Psoas muscle (tissue), 8 donors: Measurements from ENCODE around the gene MOV10L1. TPM values are rescaled to one million over a fixed set of nuclear protein-coding genes. Genes with fewer than 3 reads are reported as not detected.

Source experiments
- ATAC-seq, 4 donors: fragments of 200-7000 bp; cut with Tn5 transposase; one replicate each; pipeline ENCODE4 v1.9.1; 2020; ENCODE audit warnings: moderate library complexity in 3 of 4, mild to moderate bottlenecking in 2 of 4
- DNase-seq, 2 donors: peaks; one replicate each; pipeline ENCODE4 v3.0.0-alpha.2; 2020
- H3K27ac ChIP-seq: fragments of 200-600 bp; one replicate; pipeline ENCODE4 v1.8.0; 2022
- H3K27me3 ChIP-seq, 3 donors: fragments of 200-600 bp in 1 of 3; one replicate each; pipeline versions ENCODE4 v1.6.1 to v1.8.0; 2013 to 2022; ENCODE audit warnings: low read length in 2 of 3, mild to moderate bottlenecking in 2 of 3, moderate library complexity in 1 of 3; ENCODE audit not compliant: insufficient read depth in 3 of 3
- H3K36me3 ChIP-seq, 2 donors: fragments of 200-600 bp in 1 of 2; one replicate each; pipeline versions ENCODE4 v1.6.1 to v1.8.0; 2013 to 2022; ENCODE audit warnings: low read depth in 1 of 2, mild to moderate bottlenecking in 1 of 2, moderate library complexity in 1 of 2; ENCODE audit not compliant: insufficient read depth in 1 of 2
- H3K4me1 ChIP-seq: fragments of 200-600 bp; one replicate; pipeline ENCODE4 v1.8.0; 2022
- H3K4me3 ChIP-seq: fragments of 200-600 bp; one replicate; pipeline ENCODE4 v1.8.0; 2022; ENCODE audit warnings: mild to moderate bottlenecking
- H3K9me3 ChIP-seq: fragments of 200-600 bp; one replicate; pipeline ENCODE4 v1.8.0; 2022
- WGBS, 3 donors: extraction: QIAGEN DNeasy Blood & Tissue Kit; methylation state at CpG; one replicate each; pipeline versions ENCODE4 v1.1.6 to v1.1.7; 2013; 5-methylcytosine and 5-hydroxymethylcytosine counted together
- intact Hi-C, 2 donors: fragments of 100-400 bp; cut with DNase I; formaldehyde crosslinking; loops; one replicate each; pipeline versions ENCODE4 v1.11.0 to v1.14.2; 2022
- polyA plus RNA-seq, 3 donors: library from polyadenylated mRNA; stranded (reverse); fragments of 200-250 nt; gene quantifications; one replicate each; pipeline ENCODE4 v1.2.3, GENCODE V29; 2013
- total RNA-seq, 4 donors: library from RNA; stranded (reverse); fragmentation: NEBNext Ultra II Directional in 2 of 4; extraction: Animal tissue kit (Norgen Biotek cat#: 25700) in 2 of 4; gene quantifications; one replicate each; pipeline versions ENCODE4 v1.2.1 to v1.2.4, GENCODE V29; 2021 to 2023
- TF ChIP-seq, protein P1 (sequence below): fragments of 200-600 bp; IDR thresholded peaks from one replicate; pipeline ENCODE4 v1.8.0; 2022; ENCODE audit warnings: antibody characterized with exemption
- donor health status: healthy with polysubstance abuse.
- donor health status: DM: no; HTN: no; CAD: no; lungs with moderate emphysema.
- donor health status: Bipolar disorder and iron deficiency.
- donor health status: healthy.
- donor health status: DM: yes; HTN: yes; CAD: no.
- donor health status: DM: no; HTN: no; CAD: no.
- donor health status: DM: no; HTN: no; CAD: no.
- donor health status: DM: yes; HTN: yes; CAD: no.

MOV10L1 gene
- total and polyA plus RNA-seq, 7 donors: 0.05 to 0.39 (median 0.07) TPM; not detected in 4

DNA sequence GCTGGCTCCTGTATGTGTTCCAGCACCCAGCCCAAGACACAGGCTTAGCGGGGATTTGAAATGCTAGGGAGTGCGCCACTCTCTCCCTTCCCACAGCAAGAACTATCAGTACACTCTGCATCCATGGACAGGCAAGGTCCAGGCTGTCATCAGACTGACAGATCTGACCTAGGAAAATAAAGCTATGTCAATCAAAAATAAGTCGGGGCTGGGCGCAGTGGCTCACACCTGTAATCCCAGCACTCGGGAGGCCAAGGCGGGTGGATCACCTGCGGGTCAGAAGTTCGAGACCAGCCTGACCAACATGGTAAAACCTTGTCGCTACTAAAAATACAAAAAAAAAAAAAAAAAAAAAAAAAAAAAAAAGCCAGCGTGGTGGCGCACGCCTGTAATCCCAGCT is 1.7 kb upstream of the MOV10L1 start:
- DNase-seq (no peak), ATAC-seq (no peak)
- TF ChIP-seq, protein P1, sequence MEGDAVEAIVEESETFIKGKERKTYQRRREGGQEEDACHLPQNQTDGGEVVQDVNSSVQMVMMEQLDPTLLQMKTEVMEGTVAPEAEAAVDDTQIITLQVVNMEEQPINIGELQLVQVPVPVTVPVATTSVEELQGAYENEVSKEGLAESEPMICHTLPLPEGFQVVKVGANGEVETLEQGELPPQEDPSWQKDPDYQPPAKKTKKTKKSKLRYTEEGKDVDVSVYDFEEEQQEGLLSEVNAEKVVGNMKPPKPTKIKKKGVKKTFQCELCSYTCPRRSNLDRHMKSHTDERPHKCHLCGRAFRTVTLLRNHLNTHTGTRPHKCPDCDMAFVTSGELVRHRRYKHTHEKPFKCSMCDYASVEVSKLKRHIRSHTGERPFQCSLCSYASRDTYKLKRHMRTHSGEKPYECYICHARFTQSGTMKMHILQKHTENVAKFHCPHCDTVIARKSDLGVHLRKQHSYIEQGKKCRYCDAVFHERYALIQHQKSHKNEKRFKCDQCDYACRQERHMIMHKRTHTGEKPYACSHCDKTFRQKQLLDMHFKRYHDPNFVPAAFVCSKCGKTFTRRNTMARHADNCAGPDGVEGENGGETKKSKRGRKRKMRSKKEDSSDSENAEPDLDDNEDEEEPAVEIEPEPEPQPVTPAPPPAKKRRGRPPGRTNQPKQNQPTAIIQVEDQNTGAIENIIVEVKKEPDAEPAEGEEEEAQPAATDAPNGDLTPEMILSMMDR: no peak
- no peaks in the 10 kb centered on the region for H3K36me3 ChIP-seq
- no peak overlapping the region for H3K4me3 ChIP-seq
- intact Hi-C loops: no loop called here
- no peaks in the 10 kb centered on the region for H3K4me1 ChIP-seq
- H3K9me3 ChIP-seq: no peaks in the 10 kb centered on the region
- WGBS, 3 donors: 95 to 96% (median 96%) methylated on average over 11 to 12 of the region's 12 CpGs
- H3K27me3 ChIP-seq: peaks cover 0 to 46% (median 16%) of the 10 kb centered on the region in 3 donors
- no peak overlapping the region for H3K27ac ChIP-seq

GRCh38 chr22:50089231-50089630 is 575 bp upstream of the MOV10L1 start:
- ATAC-seq (no peak), DNase-seq (no peak)
- no peaks in the 10 kb centered on the region for H3K36me3 ChIP-seq
- H3K4me1 ChIP-seq: no peaks in the 10 kb centered on the region
- peaks cover 0 to 49% (median 12%) of the 10 kb centered on the region in 3 donors for H3K27me3 ChIP-seq
- H3K27ac ChIP-seq: no peak overlapping the region
- intact Hi-C loops: no loop called here
- H3K4me3 ChIP-seq: no peak overlapping the region
- TF ChIP-seq, protein P1: no peak
- H3K9me3 ChIP-seq: no peaks in the 10 kb centered on the region
- 73 to 81% (median 76%) methylated on average over 11 of the region's 11 CpGs for WGBS, 3 donors

DNA sequence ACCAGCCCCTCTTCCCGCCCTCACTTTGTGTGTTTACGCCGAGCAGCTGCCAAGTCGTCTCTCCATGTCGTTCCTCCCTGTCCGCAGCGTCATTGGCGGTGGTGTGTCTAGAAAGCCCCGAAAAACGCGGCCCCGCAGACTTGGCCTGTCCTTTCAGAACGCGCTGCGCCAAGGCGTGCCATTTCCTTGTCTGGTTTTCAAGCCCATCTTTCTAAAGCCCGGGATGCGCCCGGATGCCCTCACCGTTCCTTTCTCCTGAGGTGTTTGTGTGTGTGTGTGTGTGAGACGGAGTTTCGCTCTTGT is 557 bp downstream of the MOV10L1 start:
- Histone ChIP-seq H3K36me3 (no peaks in the 10 kb centered on the region), H3K4me3 (no peak overlapping the region), H3K27ac (no peak overlapping the region), H3K9me3 (no peaks in the 10 kb centered on the region), H3K4me1 (no peaks in the 10 kb centered on the region), H3K27me3 (peaks cover 0 to 48% (median 12%) of the 10 kb centered on the region in 3 donors)
- ATAC-seq: no peak
- intact Hi-C loops: no loop called here
- TF ChIP-seq, protein P1: no peak
- no peak for DNase-seq
- 88 to 91% (median 90%) methylated on average over 20 to 22 of the region's 22 CpGs for WGBS, 3 donors

DNA sequence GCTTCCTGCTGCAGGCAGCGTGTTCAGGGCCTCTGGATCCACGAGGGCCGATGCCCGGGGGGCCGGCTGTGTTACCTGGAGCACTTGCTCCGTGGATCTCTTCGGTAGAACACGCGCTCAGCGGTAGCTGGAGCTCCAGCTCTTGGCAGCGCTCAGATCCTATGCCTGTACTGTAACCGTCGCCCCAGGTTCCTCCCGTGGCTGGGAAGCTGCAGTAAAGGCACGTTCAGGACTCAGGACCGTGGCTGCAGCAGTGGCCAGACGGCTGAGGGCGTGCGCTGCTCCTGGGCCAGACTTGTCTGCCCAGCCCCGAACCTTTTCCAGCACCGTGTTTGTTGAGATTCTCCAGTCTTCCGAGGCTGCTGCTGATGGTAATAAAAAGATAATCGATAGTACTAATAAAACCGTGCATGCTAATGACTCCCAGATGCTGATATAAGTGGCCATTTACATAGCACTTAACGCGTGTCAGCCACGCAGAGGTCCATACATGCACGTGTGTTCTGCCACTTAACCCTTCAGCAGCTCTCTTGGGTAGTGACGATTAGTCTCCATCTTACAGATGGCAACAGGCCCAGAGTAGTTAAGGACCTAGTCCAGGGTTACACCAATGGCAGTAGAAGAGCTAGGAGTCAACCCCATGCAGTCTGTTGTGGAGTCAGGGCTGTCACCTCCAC is 1.4 kb downstream of the MOV10L1 start:
- H3K4me3 ChIP-seq: no peak overlapping the region
- TF ChIP-seq, protein P1: no peak
- DNase-seq (no peak), ATAC-seq (no peak)
- no peaks in the 10 kb centered on the region for H3K36me3 ChIP-seq
- peaks cover 0 to 48% (median 12%) of the 10 kb centered on the region in 3 donors for H3K27me3 ChIP-seq
- intact Hi-C loops: no loop called here
- H3K27ac ChIP-seq: no peak overlapping the region
- no peaks in the 10 kb centered on the region for H3K4me1 ChIP-seq
- no peaks in the 10 kb centered on the region for H3K9me3 ChIP-seq
- WGBS, 3 donors: 67 to 75% (median 70%) methylated on average over 29 of the region's 29 CpGs

- H3K4me3 ChIP-seq: no peak overlapping the region
- 72 to 76% (median 74%) methylated on average over 5 of the region's 5 CpGs for WGBS, 3 donors
- intact Hi-C loops: no loop called here
- no peaks in the 10 kb centered on the region for H3K9me3 ChIP-seq
- no peak for ATAC-seq
- peaks cover 2 to 46% (median 10%) of the 10 kb centered on the region in 3 donors for H3K27me3 ChIP-seq
- no peak for DNase-seq
- H3K27ac ChIP-seq: no peak overlapping the region
- H3K36me3 ChIP-seq: no peaks in the 10 kb centered on the region
- TF ChIP-seq, protein P1: no peak
- H3K4me1 ChIP-seq: no peaks in the 10 kb centered on the region
Measured at GRCh38 chr22:50092342-50092741, 2.5 kb downstream of the MOV10L1 start.
